Esophagus (tissue), 2 donors: ENCODE data around the gene ARHGAP23. TPM values are rescaled to one million over a fixed set of nuclear protein-coding genes. Genes with fewer than 3 reads are reported as not detected.
A peak's percentile ranks its signal among the peaks of the same experiment; 100 is the strongest.

Experiments used
- H3K27ac ChIP-seq, 2 donors: one replicate each; pipeline ENCODE4 v1.5.1; 2013; ENCODE audit warnings: low read depth in 2 of 2, mild to moderate bottlenecking in 2 of 2, inconsistent platforms in 1 of 2, low read length in 1 of 2, moderate library complexity in 1 of 2
- H3K27me3 ChIP-seq, 2 donors: one replicate each; pipeline ENCODE4 v1.6.1; 2013; ENCODE audit warnings: low read length in 2 of 2, control low read depth in 1 of 2, mild to moderate bottlenecking in 1 of 2; ENCODE audit not compliant: insufficient read depth in 2 of 2, control insufficient read depth in 1 of 2
- H3K36me3 ChIP-seq, 2 donors: one replicate each; pipeline ENCODE4 v1.6.1; 2013; ENCODE audit warnings: low read length in 1 of 2; ENCODE audit not compliant: control insufficient read depth in 2 of 2, insufficient read depth in 2 of 2
- H3K4me1 ChIP-seq, 2 donors: one replicate each; pipeline ENCODE4 v1.6.1; 2013; ENCODE audit warnings: low read length in 1 of 2; ENCODE audit not compliant: control insufficient read depth in 2 of 2, insufficient read depth in 2 of 2
- H3K4me3 ChIP-seq, 2 donors: one replicate each; pipeline ENCODE4 v1.5.1; 2013; ENCODE audit warnings: low read length in 2 of 2, mild to moderate bottlenecking in 2 of 2, low read depth in 1 of 2, moderate library complexity in 1 of 2
- H3K9me3 ChIP-seq, 2 donors: one replicate each; pipeline ENCODE4 v1.6.1; 2013; ENCODE audit warnings: mild to moderate bottlenecking in 2 of 2, low read depth in 1 of 2, low read length in 1 of 2, moderate library complexity in 1 of 2; ENCODE audit not compliant: control insufficient read depth in 2 of 2, insufficient read depth in 1 of 2
- WGBS, 2 donors: extraction: QIAGEN DNeasy Blood & Tissue Kit; methylation state at CpG; one replicate each; pipeline ENCODE4 v1.1.7; 2013; 5-methylcytosine and 5-hydroxymethylcytosine counted together
- polyA plus RNA-seq, 2 donors: library from polyadenylated mRNA; stranded (reverse); fragments of 200-250 nt; gene quantifications; one replicate each; pipeline ENCODE4 v1.2.3, GENCODE V29; 2013
- donor health status: healthy with polysubstance abuse.
- donor health status: Bipolar disorder and iron deficiency.

The ARHGAP23 gene
- polyA plus RNA-seq, 2 donors, result 36.0 to 45.2 TPM

DNA sequence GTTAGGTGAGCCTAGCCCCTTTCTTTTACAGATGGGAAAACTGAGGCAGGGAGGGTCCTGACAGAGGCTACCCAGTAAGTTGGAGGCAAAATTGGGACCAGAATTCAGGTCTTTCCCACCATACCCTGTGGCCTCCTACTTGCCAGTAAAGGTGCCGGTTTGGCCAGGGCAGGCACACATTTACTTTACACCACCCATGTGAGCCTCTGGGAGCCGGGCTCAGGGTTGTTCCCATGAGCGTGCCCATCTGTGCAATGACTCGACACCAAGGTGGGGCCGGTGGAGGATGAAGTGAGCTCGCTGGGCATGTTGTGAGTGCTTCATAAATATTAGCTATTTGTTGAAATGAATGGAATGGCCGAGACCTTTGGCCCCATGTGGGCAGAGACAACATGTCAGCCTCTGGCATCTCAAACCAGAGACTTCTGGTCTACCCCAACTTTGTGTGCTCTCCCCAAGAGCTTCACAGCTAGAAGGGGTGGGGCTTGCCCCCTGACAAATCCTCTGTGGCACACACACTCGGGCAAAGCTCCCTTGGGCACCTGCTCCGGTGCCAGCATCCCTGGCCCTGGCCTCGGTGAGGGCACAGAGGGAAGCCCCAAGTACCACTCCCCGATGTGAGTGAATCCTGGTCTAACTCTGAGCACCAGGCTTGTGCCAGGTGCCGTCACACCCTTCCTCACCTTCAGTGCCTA lies 117.4 kb downstream of the ARHGAP23 start:
- WGBS, 2 donors, result 80 to 82% methylated on average over 12 of the region's 12 CpGs
- peaks cover 0 to under 1% of the 10 kb centered on the region in 2 donors for H3K4me1 ChIP-seq

DNA sequence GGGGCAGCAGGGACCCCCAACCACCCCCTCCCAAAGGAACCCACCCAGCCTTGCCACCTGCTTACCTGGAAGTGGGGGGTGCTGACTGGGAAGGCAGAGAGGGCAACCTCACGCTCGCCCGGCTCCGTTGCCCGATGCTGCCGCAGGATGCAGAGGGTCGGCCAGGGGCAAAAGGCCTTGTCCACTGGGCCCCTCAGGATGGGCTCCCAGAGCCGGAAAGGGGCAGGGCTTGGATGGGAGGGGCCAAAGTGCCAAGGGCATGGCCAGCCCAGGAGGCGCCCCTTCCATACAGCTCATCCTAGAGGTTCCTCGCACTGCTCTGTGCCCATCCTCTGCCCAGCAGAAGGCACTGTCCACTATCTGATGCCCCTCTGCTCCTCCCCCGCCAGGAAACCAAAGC lies 118.1 kb downstream of the ARHGAP23 start:
- peaks cover 0 to 6% of the 10 kb centered on the region in 2 donors for H3K4me1 ChIP-seq
- no peak overlapping the region for H3K4me3 ChIP-seq
- no peaks in the 10 kb centered on the region for H3K36me3 ChIP-seq
- no peaks in the 10 kb centered on the region for H3K9me3 ChIP-seq
- 86 to 89% methylated on average over 11 of the region's 11 CpGs for WGBS, 2 donors
- no peak overlapping the region for H3K27ac ChIP-seq
- H3K27me3 ChIP-seq, result no peaks in the 10 kb centered on the region

More for the DNA sequence above, 117.4 kb downstream of the ARHGAP23 start:
- H3K9me3 ChIP-seq, result no peaks in the 10 kb centered on the region
- no peaks in the 10 kb centered on the region for H3K27me3 ChIP-seq
- no peaks in the 10 kb centered on the region for H3K36me3 ChIP-seq
- no peak overlapping the region for H3K27ac ChIP-seq
- no peak overlapping the region for H3K4me3 ChIP-seq

DNA sequence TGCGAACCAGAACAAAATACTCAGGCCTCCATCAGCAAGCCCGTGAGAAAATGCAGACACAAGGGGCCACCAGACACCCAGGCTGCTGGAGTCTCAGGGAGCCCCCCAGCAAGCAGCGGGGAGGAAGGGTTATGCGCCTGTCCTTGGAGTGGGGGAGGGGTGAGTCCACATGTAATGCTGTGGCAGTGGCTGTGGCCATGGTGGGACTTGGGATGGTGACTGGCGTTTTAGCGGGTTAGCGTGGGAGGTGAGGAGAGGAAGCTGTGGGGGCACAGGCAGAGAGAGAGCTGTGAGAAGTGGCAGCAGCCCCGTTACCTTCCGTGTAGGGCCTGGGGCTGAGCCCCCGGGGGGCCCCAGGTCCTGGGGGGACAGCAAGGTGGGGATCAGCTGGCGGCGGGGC lies 119.2 kb downstream of the ARHGAP23 start:
- no peaks in the 10 kb centered on the region for H3K9me3 ChIP-seq
- no peaks in the 10 kb centered on the region for H3K27me3 ChIP-seq
- no peaks in the 10 kb centered on the region for H3K36me3 ChIP-seq
- no peak overlapping the region for H3K27ac ChIP-seq
- peaks cover 0 to 6% of the 10 kb centered on the region in 2 donors for H3K4me1 ChIP-seq
- 83 to 84% methylated on average over 9 to 12 of the region's 12 CpGs for WGBS, 2 donors
- no peak overlapping the region for H3K4me3 ChIP-seq

DNA sequence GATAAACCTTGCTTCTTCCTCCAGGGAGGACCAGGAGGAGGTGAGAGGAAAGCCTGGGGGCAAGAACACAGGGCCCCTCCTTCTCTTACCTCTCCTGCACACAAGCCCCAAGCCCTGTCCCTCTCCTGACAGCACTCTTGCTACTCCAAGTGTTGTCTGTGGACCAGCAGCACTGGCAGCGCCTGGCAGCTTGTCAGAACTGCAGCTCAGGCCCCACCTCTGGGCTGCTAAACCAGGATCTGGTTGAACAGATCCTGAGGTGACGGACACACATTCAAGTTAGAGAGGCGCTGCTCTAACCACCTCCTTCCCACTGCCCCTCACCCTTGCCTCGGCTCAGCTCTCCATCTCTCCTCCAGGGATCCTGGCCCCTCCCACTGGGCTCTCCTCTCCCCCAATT lies 121.0 kb downstream of the ARHGAP23 start:
- H3K27me3 ChIP-seq, result no peaks in the 10 kb centered on the region
- no peak overlapping the region for H3K4me3 ChIP-seq
- H3K9me3 ChIP-seq, result no peaks in the 10 kb centered on the region
- H3K4me1 ChIP-seq, result peaks cover 1 to 6% of the 10 kb centered on the region in 2 donors
- H3K27ac ChIP-seq, result no peak overlapping the region
- 61 to 78% methylated on average over 4 of the region's 4 CpGs for WGBS, 2 donors
- H3K36me3 ChIP-seq, result no peaks in the 10 kb centered on the region

DNA sequence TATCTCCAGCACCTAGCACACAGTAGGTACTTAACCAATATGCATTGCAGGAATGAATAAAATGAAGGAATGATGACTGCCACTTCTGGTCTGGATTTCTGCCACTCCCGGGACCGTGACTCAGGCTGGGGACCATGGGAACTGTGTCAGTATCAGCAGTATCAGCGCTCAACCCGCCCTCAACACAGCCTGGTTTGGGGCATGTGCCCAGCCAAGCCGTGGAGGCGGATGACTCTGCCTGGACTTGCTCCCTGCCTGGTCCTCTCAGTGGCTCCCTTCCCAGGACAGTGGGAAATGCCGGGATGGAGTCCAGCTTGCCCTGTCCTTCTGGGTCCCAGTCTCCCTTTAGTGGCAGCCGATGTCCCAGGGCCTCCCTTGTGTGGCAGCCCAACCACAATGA lies 122.4 kb downstream of the ARHGAP23 start:
- Histone ChIP-seq H3K9me3 (no peaks in the 10 kb centered on the region), H3K4me1 (peaks cover 4 to 6% of the 10 kb centered on the region in 2 donors), H3K27ac (no peak overlapping the region), H3K4me3 (no peak overlapping the region), H3K27me3 (no peaks in the 10 kb centered on the region), H3K36me3 (no peaks in the 10 kb centered on the region)
- 40 to 57% methylated on average over 8 of the region's 8 CpGs for WGBS, 2 donors

DNA sequence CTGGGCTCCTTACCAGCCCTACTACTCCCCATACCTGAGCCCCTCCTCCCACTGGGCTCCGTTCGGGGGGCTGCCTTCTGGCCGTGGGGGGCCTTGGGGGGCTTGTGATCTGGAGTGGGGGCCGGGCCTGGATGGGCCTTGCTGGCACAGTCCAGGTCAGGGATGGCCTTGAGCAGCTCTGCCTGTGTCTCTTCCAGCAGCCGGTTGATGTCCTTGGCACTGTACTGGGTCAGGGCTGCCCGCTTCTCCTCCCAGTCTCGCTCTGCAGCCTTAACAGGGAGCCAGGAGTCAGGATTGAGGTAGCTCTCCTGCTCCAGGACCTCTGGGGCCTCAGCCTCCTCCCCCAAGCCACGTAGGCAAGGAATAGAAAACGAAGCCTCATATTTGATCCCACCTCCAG lies 122.9 kb downstream of the ARHGAP23 start:
- Histone ChIP-seq H3K27ac (no peak overlapping the region), H3K4me1 (peaks cover 4 to 6% of the 10 kb centered on the region in 2 donors), H3K4me3 (no peak overlapping the region), H3K36me3 (no peaks in the 10 kb centered on the region), H3K9me3 (no peaks in the 10 kb centered on the region), H3K27me3 (no peaks in the 10 kb centered on the region)
- WGBS, 2 donors, result 70 to 76% methylated on average over 9 of the region's 9 CpGs

DNA sequence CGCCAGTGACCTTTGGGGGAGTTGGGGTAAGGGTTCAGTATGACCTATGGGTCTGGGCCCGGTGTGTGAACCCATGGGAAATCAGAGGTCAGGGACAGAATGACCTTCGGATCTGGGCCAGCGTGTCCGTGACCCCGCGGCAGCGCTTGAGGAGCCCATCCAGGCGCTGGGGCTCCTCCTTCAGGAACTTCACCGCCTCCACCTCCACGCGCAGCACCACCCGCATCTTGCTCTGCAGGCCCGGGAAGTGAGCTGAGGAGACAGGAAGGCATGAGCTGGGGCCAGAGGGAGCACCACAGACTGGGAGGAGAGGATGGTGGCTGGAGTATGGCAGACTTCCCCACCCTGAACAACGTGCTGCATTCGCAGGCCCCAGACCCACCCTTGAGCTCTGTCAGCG lies 124.1 kb downstream of the ARHGAP23 start:
- 92% methylated on average over 17 of the region's 17 CpGs for WGBS, 2 donors
- Histone ChIP-seq H3K36me3 (no peaks in the 10 kb centered on the region), H3K27me3 (no peaks in the 10 kb centered on the region), H3K9me3 (no peaks in the 10 kb centered on the region), H3K4me1 (peaks cover 4 to 12% of the 10 kb centered on the region in 2 donors), H3K27ac (no peak overlapping the region), H3K4me3 (no peak overlapping the region)

DNA sequence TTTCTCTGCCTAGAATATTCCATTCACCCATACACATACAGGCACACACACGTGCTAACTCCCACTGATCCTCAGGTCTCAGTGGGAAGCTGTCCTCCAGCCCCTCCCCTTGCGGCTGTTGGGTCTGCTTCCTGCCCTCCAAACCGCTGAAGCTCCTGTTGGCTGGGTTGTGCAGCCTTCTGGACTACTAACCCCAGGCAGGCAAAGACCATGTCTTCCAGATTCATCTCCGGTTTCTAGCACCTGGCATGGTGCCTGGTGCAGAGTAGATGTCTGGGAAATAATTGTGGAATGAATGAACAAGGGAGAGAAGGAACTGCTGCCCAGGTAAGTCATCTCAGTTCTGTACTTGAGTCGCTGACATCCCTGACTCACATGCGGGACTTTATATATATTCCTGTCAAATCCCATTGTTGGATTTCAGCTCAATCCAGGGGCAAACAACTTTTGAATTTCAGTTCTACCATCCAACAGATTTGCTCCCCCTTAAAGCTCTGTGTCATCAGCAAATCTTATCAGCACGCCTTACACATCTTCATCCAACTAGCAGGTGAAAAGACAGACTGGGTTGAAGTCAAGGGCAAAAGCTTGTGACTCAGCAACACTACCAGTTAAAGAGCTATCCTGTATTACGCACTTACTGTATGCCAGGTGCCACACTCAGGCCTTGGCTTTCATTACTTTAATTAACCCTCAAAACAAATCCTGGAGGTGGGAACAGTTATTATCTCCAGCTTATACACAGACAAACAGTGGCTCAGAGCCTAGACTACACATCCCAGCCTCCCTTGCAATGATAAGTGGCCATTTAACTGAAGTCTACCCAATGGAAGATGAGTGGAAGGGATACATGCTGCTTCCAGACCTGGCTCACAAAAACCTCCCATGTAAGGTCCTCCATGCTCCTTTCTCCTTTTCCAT lies 126.4 kb downstream of the ARHGAP23 start:
- Histone ChIP-seq H3K27me3 (no peaks in the 10 kb centered on the region), H3K36me3 (no peaks in the 10 kb centered on the region), H3K9me3 (no peaks in the 10 kb centered on the region), H3K27ac (peak overlapping the region; percentile 32 to 86), H3K4me3 (no peak overlapping the region), H3K4me1 (peaks cover 4 to 26% of the 10 kb centered on the region in 2 donors)
- WGBS, 2 donors, result 37 to 50% methylated on average over 8 of the region's 8 CpGs

DNA sequence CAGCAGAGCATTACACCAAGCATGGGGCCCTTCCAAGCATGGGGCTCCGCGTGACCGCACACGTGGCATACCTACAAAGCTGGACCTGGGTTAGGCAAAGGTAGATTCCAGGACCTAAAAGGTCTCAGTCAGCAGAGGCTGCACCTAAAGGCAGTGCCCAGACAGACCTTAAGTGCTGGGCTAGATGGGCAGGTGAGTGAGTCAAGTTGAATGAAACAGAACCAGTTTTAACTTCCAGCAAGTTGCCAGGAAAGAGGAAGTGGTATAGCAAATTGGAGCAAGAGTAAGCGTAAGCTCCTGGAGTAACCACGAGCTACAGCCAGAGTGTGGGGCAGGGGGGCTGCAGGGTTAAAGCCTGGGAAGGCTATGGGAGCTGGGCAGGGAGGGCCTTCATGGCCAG lies 128.0 kb downstream of the ARHGAP23 start:
- Histone ChIP-seq H3K9me3 (peaks cover 0 to 5% of the 10 kb centered on the region in 2 donors), H3K27me3 (peaks cover under 1 to 4% of the 10 kb centered on the region in 2 donors), H3K4me3 (no peak overlapping the region), H3K27ac (peak overlapping the region; percentile 73 to 91), H3K4me1 (peaks cover 4 to 21% of the 10 kb centered on the region in 2 donors), H3K36me3 (no peaks in the 10 kb centered on the region)
- WGBS, 2 donors, result 78 to 83% methylated on average over 6 of the region's 6 CpGs
